Breast epithelium (tissue), 3 donors: ENCODE measurements around the gene SLC17A7.

Source experiments
- POLR2A ChIP-seq: fragments of 450-650 bp; IDR thresholded peaks from one replicate; pipeline ENCODE4 v1.6.1; 2016; ENCODE audit warnings: antibody characterized with exemption, mild to moderate bottlenecking, moderate library complexity
- POLR2AphosphoS5 ChIP-seq, 3 donors: sonication (generic); formaldehyde crosslinking; IDR thresholded peaks; one replicate each; pipeline ENCODE4 v1.6.1; 2017; ENCODE audit warnings: antibody characterized with exemption in 3 of 3
- TF ChIP-seq, protein P1 (sequence below), 3 donors: fragments of 450-650 bp; IDR thresholded peaks; one replicate each; pipeline ENCODE4 v1.5.1; 2016 to 2017; ENCODE audit warnings: antibody characterized with exemption in 3 of 3, mild to moderate bottlenecking in 3 of 3, moderate library complexity in 3 of 3

DNA sequence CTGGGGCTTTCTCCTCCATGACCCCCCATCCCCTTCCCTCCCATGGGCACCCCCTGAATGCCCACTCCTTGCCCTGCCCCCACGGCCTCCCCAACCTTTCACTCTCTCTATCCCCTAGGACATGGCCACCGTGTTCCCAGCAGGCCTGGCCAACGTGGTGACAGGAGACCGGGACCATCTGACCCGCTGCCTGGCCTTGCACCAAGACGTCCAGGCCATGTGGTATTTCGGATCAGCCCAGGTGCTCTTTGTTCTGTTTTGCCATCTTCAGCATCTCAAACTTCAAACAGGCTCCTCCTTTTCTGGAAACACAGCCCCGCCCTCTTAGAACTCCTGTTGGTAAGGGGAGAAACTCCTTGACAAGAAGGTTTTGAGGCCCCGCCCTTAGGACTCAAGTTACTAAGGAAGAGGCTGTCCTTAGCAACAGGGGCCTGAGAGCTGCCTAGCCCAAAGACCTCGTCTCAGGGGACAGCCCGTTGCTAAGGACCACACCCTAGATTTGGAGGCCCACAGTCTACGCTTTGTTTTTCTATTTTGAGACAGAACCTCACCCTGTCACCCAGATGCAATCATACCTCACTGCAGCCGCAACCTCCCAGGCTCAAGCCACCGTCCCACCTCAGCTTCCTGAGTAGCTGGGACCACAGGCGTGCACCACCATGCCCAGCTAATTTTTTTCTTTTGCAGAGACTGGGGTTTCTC lies 27.6 kb upstream of the SLC17A7 start:
- TF ChIP-seq, protein P1, sequence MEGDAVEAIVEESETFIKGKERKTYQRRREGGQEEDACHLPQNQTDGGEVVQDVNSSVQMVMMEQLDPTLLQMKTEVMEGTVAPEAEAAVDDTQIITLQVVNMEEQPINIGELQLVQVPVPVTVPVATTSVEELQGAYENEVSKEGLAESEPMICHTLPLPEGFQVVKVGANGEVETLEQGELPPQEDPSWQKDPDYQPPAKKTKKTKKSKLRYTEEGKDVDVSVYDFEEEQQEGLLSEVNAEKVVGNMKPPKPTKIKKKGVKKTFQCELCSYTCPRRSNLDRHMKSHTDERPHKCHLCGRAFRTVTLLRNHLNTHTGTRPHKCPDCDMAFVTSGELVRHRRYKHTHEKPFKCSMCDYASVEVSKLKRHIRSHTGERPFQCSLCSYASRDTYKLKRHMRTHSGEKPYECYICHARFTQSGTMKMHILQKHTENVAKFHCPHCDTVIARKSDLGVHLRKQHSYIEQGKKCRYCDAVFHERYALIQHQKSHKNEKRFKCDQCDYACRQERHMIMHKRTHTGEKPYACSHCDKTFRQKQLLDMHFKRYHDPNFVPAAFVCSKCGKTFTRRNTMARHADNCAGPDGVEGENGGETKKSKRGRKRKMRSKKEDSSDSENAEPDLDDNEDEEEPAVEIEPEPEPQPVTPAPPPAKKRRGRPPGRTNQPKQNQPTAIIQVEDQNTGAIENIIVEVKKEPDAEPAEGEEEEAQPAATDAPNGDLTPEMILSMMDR (IDR thresholded peaks at IDR 0.05), result no peak
- TF ChIP-seq POLR2A, result no peak
- TF ChIP-seq POLR2AphosphoS5 (IDR thresholded peaks at IDR 0.05), result peak in 2 of 3 donors; percentile 7 to 26
